Stomach (tissue), 9 donors: ENCODE data around the gene SRGN. TPM values are rescaled to one million over a fixed set of nuclear protein-coding genes. Genes with fewer than 3 reads are reported as not detected.

Source experiments
- DNase-seq, 2 donors: peaks; one replicate each; pipeline versions ENCODE4 v3.0.0 to v3.0.0-alpha.2; 2013 to 2019
- H3K27ac ChIP-seq, 5 donors: fragments of 200-600 bp in 4 of 5; sonication (generic) in 4 of 5; one replicate each; pipeline ENCODE4 v1.5.1; 2013 to 2019; ENCODE audit warnings: mild to moderate bottlenecking in 1 of 5, moderate library complexity in 1 of 5
- H3K27me3 ChIP-seq, 3 donors: fragments of 200-600 bp; sonication (generic); one replicate each; pipeline ENCODE4 v1.5.1; 2017 to 2019; ENCODE audit warnings: mixed run types in 1 of 3
- H3K36me3 ChIP-seq, 4 donors: fragments of 200-600 bp; sonication (generic); 1 replicate in 3 of 4; 2 replicates in 1 of 4; pipeline ENCODE4 v1.5.1; 2016 to 2019
- H3K4me1 ChIP-seq, 4 donors: fragments of 200-600 bp; sonication (generic); one replicate each; pipeline ENCODE4 v1.5.1; 2016 to 2019
- H3K4me3 ChIP-seq, 4 donors: fragments of 200-600 bp; sonication (generic) in 3 of 4; one replicate each; pipeline ENCODE4 v1.5.1; 2016 to 2019; ENCODE audit warnings: mild to moderate bottlenecking in 1 of 4
- H3K9me3 ChIP-seq, 4 donors: fragments of 200-600 bp; sonication (generic); one replicate each; pipeline ENCODE4 v1.5.1; 2016 to 2019
- CTCF ChIP-seq, 7 experiments: fragments of 450-650 bp in 4 of 7; fragments of 200-600 bp in 3 of 7; sonication (generic) in 3 of 7; IDR thresholded peaks; one replicate each; pipeline ENCODE4 v1.5.1; 2016 to 2019; ENCODE audit warnings: antibody characterized with exemption in 7 of 7, control low read depth in 2 of 7, mild to moderate bottlenecking in 1 of 7
- EP300 ChIP-seq: sonication (generic); formaldehyde crosslinking; IDR thresholded peaks from one replicate; pipeline ENCODE4 v1.6.1; 2017; ENCODE audit warnings: antibody characterized with exemption
- POLR2A ChIP-seq, 4 donors: fragments of 450-650 bp; IDR thresholded peaks; one replicate each; pipeline ENCODE4 v1.6.1; 2016; ENCODE audit warnings: antibody characterized with exemption in 4 of 4, control low read depth in 2 of 4, mild to moderate bottlenecking in 1 of 4, moderate library complexity in 1 of 4
- POLR2AphosphoS5 ChIP-seq, 3 donors: sonication (generic); formaldehyde crosslinking; IDR thresholded peaks; one replicate each; pipeline ENCODE4 v1.6.1; 2016; ENCODE audit warnings: antibody characterized with exemption in 3 of 3
- WGBS, 5 donors: extraction: QIAGEN DNeasy Blood & Tissue Kit in 3 of 5; methylation state at CpG; one replicate each; pipeline versions ENCODE4 v1.1.5 to v1.1.7; 2013 to 2018; 5-methylcytosine and 5-hydroxymethylcytosine counted together
- intact Hi-C: fragments of 100-400 bp; cut with DNase I; formaldehyde crosslinking; loops from one replicate; pipeline ENCODE4 v1.15.1; 2023; ENCODE audit warnings: low total_unique reads
- polyA plus RNA-seq, 3 donors: library from polyadenylated mRNA; stranded (reverse); fragments of 200-250 nt; gene quantifications; one replicate each; pipeline ENCODE4 v1.2.3, GENCODE V29; 2013
- total RNA-seq, 5 donors: library from RNA; depleted of rRNA; stranded (reverse); fragments of >200 nt; gene quantifications; one replicate each; pipeline versions ENCODE4 v1.1.0 to v1.2.3, GENCODE V29; 2014 to 2016
- donor health status: healthy with polysubstance abuse.
- donor health status: Bipolar disorder and iron deficiency.
- donor health status: healthy.

SRGN gene
- total and polyA plus RNA-seq, 8 donors: 1.3 to 212 (median 42.9) TPM

- H3K27me3 ChIP-seq: no peaks in the 10 kb centered on the region
- intact Hi-C loops: no loop called here
- H3K4me3 ChIP-seq: no peak overlapping the region
- H3K9me3 ChIP-seq: no peaks in the 10 kb centered on the region
- 62 to 78% (median 75%) methylated on average over 6 of the region's 6 CpGs for WGBS, 5 donors
- no peak for TF ChIP-seq POLR2AphosphoS5 (IDR thresholded peaks at IDR 0.05)
- no peak for TF ChIP-seq CTCF (IDR thresholded peaks at IDR 0.05)
- TF ChIP-seq POLR2A (IDR thresholded peaks at IDR 0.05): no peak
- no peak for TF ChIP-seq EP300
- DNase-seq: no peak
- H3K27ac ChIP-seq: no peak overlapping the region
- peaks cover 0 to 23% (median 0%) of the 10 kb centered on the region in 4 donors for H3K4me1 ChIP-seq
- peaks cover 3 to 50% (median 22%) of the 10 kb centered on the region in 4 donors for H3K36me3 ChIP-seq
Measured at GRCh38 chr10:69101451-69102095, 13.7 kb downstream of the SRGN start.

GRCh38 chr10:69102440-69102839 is 14.5 kb downstream of the SRGN start:
- no peaks in the 10 kb centered on the region for H3K9me3 ChIP-seq

GRCh38 chr10:69103784-69104183 is 15.9 kb downstream of the SRGN start:
- no peak for DNase-seq
- Histone ChIP-seq H3K27ac (no peak overlapping the region), H3K4me3 (no peak overlapping the region), H3K27me3 (no peaks in the 10 kb centered on the region), H3K36me3 (peaks cover 3 to 37% (median 17%) of the 10 kb centered on the region in 4 donors), H3K4me1 (peaks cover 0 to 23% (median 0%) of the 10 kb centered on the region in 4 donors), H3K9me3 (no peaks in the 10 kb centered on the region)
- TF ChIP-seq POLR2A (IDR thresholded peaks at IDR 0.05) (no peak), CTCF (IDR thresholded peaks at IDR 0.05) (no peak), POLR2AphosphoS5 (IDR thresholded peaks at IDR 0.05) (no peak), EP300 (no peak)
- 64 to 85% (median 75%) methylated on average over 7 of the region's 7 CpGs for WGBS, 5 donors
- intact Hi-C loops: no loop called here

More at GRCh38 chr10:69102440-69102839, 14.5 kb downstream of the SRGN start:
- no peaks in the 10 kb centered on the region for H3K27me3 ChIP-seq
- H3K4me3 ChIP-seq: no peak overlapping the region
- no peak for DNase-seq
- intact Hi-C loops: no loop called here
- peaks cover 3 to 50% (median 22%) of the 10 kb centered on the region in 4 donors for H3K36me3 ChIP-seq
- TF ChIP-seq CTCF (IDR thresholded peaks at IDR 0.05) (no peak), POLR2AphosphoS5 (IDR thresholded peaks at IDR 0.05) (no peak), POLR2A (IDR thresholded peaks at IDR 0.05) (no peak), EP300 (no peak)
- no peak overlapping the region for H3K27ac ChIP-seq
- H3K4me1 ChIP-seq: peaks cover 0 to 23% (median 0%) of the 10 kb centered on the region in 4 donors
- WGBS, 5 donors: 69 to 88% (median 85%) methylated on average over 3 of the region's 3 CpGs

- no peak for DNase-seq
- TF ChIP-seq POLR2AphosphoS5 (IDR thresholded peaks at IDR 0.05) (no peak), EP300 (no peak), POLR2A (IDR thresholded peaks at IDR 0.05) (no peak), CTCF (IDR thresholded peaks at IDR 0.05) (no peak)
- H3K4me1 ChIP-seq: peaks cover 0 to 15% (median 0%) of the 10 kb centered on the region in 4 donors
- no peaks in the 10 kb centered on the region for H3K27me3 ChIP-seq
- H3K27ac ChIP-seq: no peak overlapping the region
- H3K36me3 ChIP-seq: peaks cover 0 to 25% (median 12%) of the 10 kb centered on the region in 4 donors
- WGBS, 5 donors: 93 to 100% (median 97%) methylated on average over 1 of the region's 1 CpG
- intact Hi-C loops: no loop called here
- no peaks in the 10 kb centered on the region for H3K9me3 ChIP-seq
- H3K4me3 ChIP-seq: no peak overlapping the region
Measured at GRCh38 chr10:69104994-69105790, 17.3 kb downstream of the SRGN start.
